Smooth muscle cell (in vitro differentiated cells): ENCODE results near the gene ZBTB47. TPM values are rescaled to one million over a fixed set of nuclear protein-coding genes. Genes with fewer than 3 reads are reported as not detected.

Source experiments
- DNase-seq: peaks from one replicate; lab custom pipeline; 2025; ENCODE audit not compliant: unreplicated experiment; lab: John Stamatoyannopoulos, UW
- H2AFZ ChIP-seq: fragments of 200-600 bp; sonication (generic); 2 replicates; pipeline ENCODE4 v1.6.0; 2016; ENCODE audit warnings: antibody characterized with exemption, low read depth, mild to moderate bottlenecking
- H3F3A ChIP-seq: fragments of 200-600 bp; sonication (generic); 2 replicates; pipeline ENCODE4 v1.6.0; 2017; ENCODE audit warnings: antibody characterized with exemption, low read depth
- H3K27ac ChIP-seq: fragments of 200-600 bp; sonication (generic); 2 replicates; pipeline ENCODE4 v1.5.1; 2016; ENCODE audit warnings: low read depth, mild to moderate bottlenecking
- H3K27me3 ChIP-seq: fragments of 200-600 bp; sonication (generic); 2 replicates; pipeline ENCODE4 v1.6.1; 2016; ENCODE audit warnings: low read depth, mild to moderate bottlenecking
- H3K36me3 ChIP-seq: fragments of 200-600 bp; sonication (generic); 2 replicates; pipeline ENCODE4 v1.5.1; 2016; ENCODE audit warnings: low read depth
- H3K4me1 ChIP-seq: fragments of 200-600 bp; sonication (generic); 2 replicates; pipeline ENCODE4 v1.5.1; 2016; ENCODE audit warnings: low read depth
- H3K4me2 ChIP-seq: fragments of 200-600 bp; sonication (generic); 2 replicates; pipeline ENCODE4 v1.6.0; 2016; ENCODE audit warnings: mild to moderate bottlenecking
- H3K4me3 ChIP-seq: fragments of 200-600 bp; sonication (generic); 2 replicates; pipeline ENCODE4 v1.5.1; 2016; ENCODE audit warnings: mild to moderate bottlenecking
- H3K79me2 ChIP-seq: fragments of 200-600 bp; sonication (generic); 2 replicates; pipeline ENCODE4 v1.6.0; 2016; ENCODE audit warnings: low read depth, mild to moderate bottlenecking
- H3K9ac ChIP-seq: fragments of 200-600 bp; sonication (generic); 2 replicates; pipeline ENCODE4 v1.6.0; 2016; ENCODE audit warnings: low read depth
- H3K9me3 ChIP-seq: fragments of 200-600 bp; sonication (generic); replicated peaks from 2 replicates; pipeline ENCODE4 v1.5.1; 2016; ENCODE audit warnings: low read depth
- H4K20me1 ChIP-seq: fragments of 200-600 bp; sonication (generic); 2 replicates; pipeline ENCODE4 v1.6.0; 2016; ENCODE audit warnings: low read depth
- WGBS: methylation state at CpG from one replicate; pipeline ENCODE4 v1.1.7; 2016; ENCODE audit warnings: low lambda C conversion rate; 5-methylcytosine and 5-hydroxymethylcytosine counted together
- polyA plus RNA-seq: library from polyadenylated mRNA; unstranded; fragments of >200 nt; fragmentation: Nextera tagmentation; extraction: Ambion mirVana; gene quantifications from 2 replicates; pipeline ENCODE4 v1.2.1, GENCODE V29; 2016
- total RNA-seq: library from RNA; depleted of rRNA; stranded (reverse); fragments of >200 nt; gene quantifications from 2 replicates; pipeline ENCODE4 v1.2.3, GENCODE V29; 2014
- TF ChIP-seq, protein P1 (sequence below): fragments of 200-600 bp; sonication (generic); IDR thresholded peaks from 2 replicates; pipeline ENCODE4 v1.5.1; 2017; ENCODE audit warnings: borderline replicate concordance, mild to moderate bottlenecking, antibody characterized with exemption; ENCODE audit not compliant: insufficient read depth, poor library complexity, severe bottlenecking

Gene ZBTB47
- total and polyA plus RNA-seq, 2 experiments from 2014 or later = 4.6 to 7.7 TPM

DNA sequence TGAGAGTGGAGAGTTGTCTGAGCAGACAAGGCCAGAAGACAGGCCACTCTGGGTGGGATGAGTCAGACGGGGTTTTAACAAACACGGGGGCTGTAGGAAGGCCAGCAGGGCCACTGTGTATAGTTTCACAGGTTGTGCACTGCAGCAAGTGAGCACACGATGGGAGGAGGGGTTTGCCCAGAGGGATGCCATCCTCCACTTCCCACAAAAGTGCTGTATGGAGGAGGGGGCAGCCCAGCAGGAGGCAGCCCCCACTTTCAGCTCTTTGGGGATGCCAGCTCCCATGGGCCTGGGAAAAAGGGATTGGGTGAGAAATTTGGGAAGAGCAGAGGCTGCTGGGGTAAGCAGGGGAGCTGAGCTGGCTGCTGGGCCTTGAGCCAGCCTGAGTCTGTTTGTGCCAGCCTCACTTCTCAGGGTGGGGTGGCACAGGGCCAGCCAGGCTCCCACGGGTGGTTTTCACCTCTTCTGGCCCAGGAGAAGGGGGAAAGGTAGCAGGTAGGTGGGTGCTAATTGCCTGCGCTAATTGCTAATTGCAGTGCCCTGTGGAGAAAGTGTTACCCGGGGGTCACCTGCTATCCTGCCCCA lies 6.7 kb downstream of the ZBTB47 start:
- H4K20me1 ChIP-seq = peaks cover 35% of the 10 kb centered on the region
- no peaks in the 10 kb centered on the region for H3K27me3 ChIP-seq
- H3K9me3 ChIP-seq = no peaks in the 10 kb centered on the region
- H3K79me2 ChIP-seq = no peaks in the 10 kb centered on the region
- H3K4me2 ChIP-seq = no peak overlapping the region
- no peak overlapping the region for H3K9ac ChIP-seq
- H3K36me3 ChIP-seq = no peaks in the 10 kb centered on the region
- H2AFZ ChIP-seq = no peak overlapping the region
- no peak overlapping the region for H3K27ac ChIP-seq
- no peak overlapping the region for H3K4me3 ChIP-seq
- TF ChIP-seq, protein P1, sequence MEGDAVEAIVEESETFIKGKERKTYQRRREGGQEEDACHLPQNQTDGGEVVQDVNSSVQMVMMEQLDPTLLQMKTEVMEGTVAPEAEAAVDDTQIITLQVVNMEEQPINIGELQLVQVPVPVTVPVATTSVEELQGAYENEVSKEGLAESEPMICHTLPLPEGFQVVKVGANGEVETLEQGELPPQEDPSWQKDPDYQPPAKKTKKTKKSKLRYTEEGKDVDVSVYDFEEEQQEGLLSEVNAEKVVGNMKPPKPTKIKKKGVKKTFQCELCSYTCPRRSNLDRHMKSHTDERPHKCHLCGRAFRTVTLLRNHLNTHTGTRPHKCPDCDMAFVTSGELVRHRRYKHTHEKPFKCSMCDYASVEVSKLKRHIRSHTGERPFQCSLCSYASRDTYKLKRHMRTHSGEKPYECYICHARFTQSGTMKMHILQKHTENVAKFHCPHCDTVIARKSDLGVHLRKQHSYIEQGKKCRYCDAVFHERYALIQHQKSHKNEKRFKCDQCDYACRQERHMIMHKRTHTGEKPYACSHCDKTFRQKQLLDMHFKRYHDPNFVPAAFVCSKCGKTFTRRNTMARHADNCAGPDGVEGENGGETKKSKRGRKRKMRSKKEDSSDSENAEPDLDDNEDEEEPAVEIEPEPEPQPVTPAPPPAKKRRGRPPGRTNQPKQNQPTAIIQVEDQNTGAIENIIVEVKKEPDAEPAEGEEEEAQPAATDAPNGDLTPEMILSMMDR = no peak
- no peak for DNase-seq
- no peaks in the 10 kb centered on the region for H3K4me1 ChIP-seq
- 68% methylated on average over 6 of the region's 6 CpGs for WGBS
- H3F3A ChIP-seq = no peaks in the 10 kb centered on the region

DNA sequence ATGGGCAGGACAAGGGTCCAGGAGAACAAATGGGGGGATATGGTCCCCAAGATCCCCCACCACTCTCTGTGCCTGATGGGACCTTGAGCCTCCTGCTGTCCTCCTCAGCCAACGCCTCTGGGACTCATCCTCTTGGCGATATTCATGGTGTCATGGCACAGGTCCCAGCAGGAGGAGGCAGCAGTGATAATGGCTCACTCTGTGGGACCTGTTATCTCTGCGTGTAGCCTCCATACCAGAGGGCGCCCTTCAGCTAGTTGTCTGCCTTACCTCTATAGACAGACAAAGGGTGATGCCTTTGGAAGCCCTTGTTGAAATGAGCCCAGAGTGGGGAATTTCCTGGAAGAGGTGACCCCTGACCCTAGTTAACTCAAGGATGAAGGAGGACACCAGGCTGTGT lies 7.4 kb downstream of the ZBTB47 start:
- H3K79me2 ChIP-seq = no peaks in the 10 kb centered on the region
- no peak overlapping the region for H3K4me3 ChIP-seq
- H4K20me1 ChIP-seq = peaks cover 31% of the 10 kb centered on the region
- TF ChIP-seq, protein P1 = no peak
- no peaks in the 10 kb centered on the region for H3F3A ChIP-seq
- WGBS = 74% methylated on average over 4 of the region's 4 CpGs
- no peak overlapping the region for H3K4me2 ChIP-seq
- no peak overlapping the region for H3K27ac ChIP-seq
- H3K27me3 ChIP-seq = no peaks in the 10 kb centered on the region
- no peak overlapping the region for H3K9ac ChIP-seq
- no peaks in the 10 kb centered on the region for H3K36me3 ChIP-seq
- DNase-seq = no peak
- no peak overlapping the region for H2AFZ ChIP-seq
- H3K9me3 ChIP-seq = no peaks in the 10 kb centered on the region
- H3K4me1 ChIP-seq = no peaks in the 10 kb centered on the region

DNA sequence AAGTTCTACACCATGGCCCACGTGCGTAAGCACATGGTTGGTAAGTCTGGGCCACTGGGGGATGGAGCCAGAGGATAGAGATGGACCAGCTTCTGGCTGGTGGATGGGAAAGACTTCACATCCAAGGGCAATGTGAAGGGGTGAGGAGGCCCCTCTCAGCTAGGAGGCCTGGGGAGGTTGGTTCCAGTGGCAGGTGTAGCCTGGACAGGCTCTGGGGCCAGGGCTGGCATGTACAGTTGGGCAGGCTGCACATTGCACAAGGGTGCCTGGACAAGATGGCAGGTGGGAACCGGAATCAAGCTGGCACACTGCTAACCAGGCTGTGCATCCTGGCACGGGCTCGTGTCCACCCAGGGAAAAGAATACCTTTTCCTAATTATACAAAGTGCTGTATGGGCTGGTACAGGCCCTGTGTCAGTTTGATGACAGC lies 8.1 kb downstream of the ZBTB47 start:
- TF ChIP-seq, protein P1 = no peak
- H3K9ac ChIP-seq = no peak overlapping the region
- H3K4me2 ChIP-seq = no peak overlapping the region
- peaks cover 24% of the 10 kb centered on the region for H4K20me1 ChIP-seq
- H3K4me3 ChIP-seq = no peak overlapping the region
- no peaks in the 10 kb centered on the region for H3K27me3 ChIP-seq
- H3K27ac ChIP-seq = no peak overlapping the region
- no peaks in the 10 kb centered on the region for H3K36me3 ChIP-seq
- H3K4me1 ChIP-seq = no peaks in the 10 kb centered on the region
- H3K79me2 ChIP-seq = no peaks in the 10 kb centered on the region
- no peak for DNase-seq
- H2AFZ ChIP-seq = no peak overlapping the region
- no peaks in the 10 kb centered on the region for H3F3A ChIP-seq
- H3K9me3 ChIP-seq = no peaks in the 10 kb centered on the region
- WGBS = 95% methylated on average over 5 of the region's 5 CpGs
